Stimulated activated naive CD8-positive, alpha-beta T cell treated with anti-CD3 and anti-CD28 coated beads, Interleukin-15, amount 100 ng/mL, for 72 hours (primary cell): ENCODE measurements around the gene THY1.

Experiments
- ATAC-seq: fragments of 150-1000 bp; cut with Tn5 transposase; 2 replicates; pipeline ENCODE4 v1.10.0; 2021; ENCODE audit warnings: mild to moderate bottlenecking, moderate library complexity
- DNase-seq, 2 donors: peaks; one replicate each; pipeline ENCODE4 v3.0.0; 2021 to 2022
- H3K27ac Mint-ChIP-seq, 2 donors: one replicate each; pipeline ENCODE4 v1.8.0; 2022; ENCODE audit warnings: mild to moderate bottlenecking in 2 of 2, mixed read lengths in 2 of 2, moderate library complexity in 2 of 2
- H3K27me3 Mint-ChIP-seq: one replicate; pipeline ENCODE4 v1.8.0; 2022; ENCODE audit warnings: mixed read lengths
- H3K4me1 Mint-ChIP-seq: one replicate; pipeline ENCODE4 v1.8.0; 2022; ENCODE audit warnings: mild to moderate bottlenecking, mixed read lengths
- H3K4me3 Mint-ChIP-seq, 2 donors: one replicate each; pipeline ENCODE4 v1.8.0; 2022; ENCODE audit warnings: mild to moderate bottlenecking in 2 of 2, mixed read lengths in 2 of 2, moderate library complexity in 1 of 2
- H3K9me3 Mint-ChIP-seq, 2 donors: one replicate each; pipeline ENCODE4 v1.8.0; 2022; ENCODE audit warnings: mixed read lengths in 2 of 2

Gene THY1

GRCh38 chr11:119431523-119431922, 8.6 kb upstream of the THY1 start:
- Mint-ChIP-seq H3K4me3 (no peak overlapping the region), H3K9me3 (no peaks in the 10 kb centered on the region), H3K4me1 (no peaks in the 10 kb centered on the region), H3K27me3 (peaks cover 61% of the 10 kb centered on the region), H3K27ac (peak overlapping the region in 1 of 2 donors; percentile 31)
- ATAC-seq (no peak), DNase-seq (no peak)

- Mint-ChIP-seq H3K27me3 (peaks cover 78% of the 10 kb centered on the region), H3K9me3 (no peaks in the 10 kb centered on the region), H3K4me1 (peaks cover 21% of the 10 kb centered on the region), H3K27ac (no peak overlapping the region), H3K4me3 (no peak overlapping the region)
- ATAC-seq = no peak
- no peak for DNase-seq
Measured at GRCh38 chr11:119427279-119427678, 4.3 kb upstream of the THY1 start.

GRCh38 chr11:119426142-119426541, 3.2 kb upstream of the THY1 start:
- peaks cover 77% of the 10 kb centered on the region for H3K27me3 Mint-ChIP-seq
- DNase-seq (no peak), ATAC-seq (no peak)
- H3K9me3 Mint-ChIP-seq = no peaks in the 10 kb centered on the region
- H3K27ac Mint-ChIP-seq = no peak overlapping the region
- peaks cover 27% of the 10 kb centered on the region for H3K4me1 Mint-ChIP-seq
- H3K4me3 Mint-ChIP-seq = no peak overlapping the region

GRCh38 chr11:119424775-119425174, 1.8 kb upstream of the THY1 start:
- peaks cover 75% of the 10 kb centered on the region for H3K27me3 Mint-ChIP-seq
- no peak overlapping the region for H3K4me3 Mint-ChIP-seq
- H3K4me1 Mint-ChIP-seq = peaks cover 27% of the 10 kb centered on the region
- ATAC-seq (no peak), DNase-seq (no peak)
- no peak overlapping the region for H3K27ac Mint-ChIP-seq
- H3K9me3 Mint-ChIP-seq = no peaks in the 10 kb centered on the region

GRCh38 chr11:119424276-119424675, 1.3 kb upstream of the THY1 start:
- ATAC-seq = no peak
- no peak for DNase-seq
- Mint-ChIP-seq H3K4me1 (peaks cover 27% of the 10 kb centered on the region), H3K4me3 (peak overlapping the region in 1 of 2 donors; percentile 22), H3K9me3 (no peaks in the 10 kb centered on the region), H3K27ac (no peak overlapping the region), H3K27me3 (peaks cover 75% of the 10 kb centered on the region)

GRCh38 chr11:119423509-119424254, 710 bp upstream of the THY1 start:
- ATAC-seq = no peak
- peaks cover 27% of the 10 kb centered on the region for H3K4me1 Mint-ChIP-seq
- DNase-seq = no peak
- no peak overlapping the region for H3K27ac Mint-ChIP-seq
- no peaks in the 10 kb centered on the region for H3K9me3 Mint-ChIP-seq
- peaks cover 78% of the 10 kb centered on the region for H3K27me3 Mint-ChIP-seq
- H3K4me3 Mint-ChIP-seq = peak overlapping the region in 1 of 2 donors; percentile 22

GRCh38 chr11:119421941-119422808, 797 bp downstream of the THY1 start:
- ATAC-seq (peak; percentile 46), DNase-seq (no peak)
- no peaks in the 10 kb centered on the region for H3K9me3 Mint-ChIP-seq
- no peak overlapping the region for H3K27ac Mint-ChIP-seq
- H3K4me1 Mint-ChIP-seq = peaks cover 27% of the 10 kb centered on the region
- H3K27me3 Mint-ChIP-seq = peaks cover 70% of the 10 kb centered on the region
- peak overlapping the region; percentile 31 to 57 for H3K4me3 Mint-ChIP-seq

- Mint-ChIP-seq H3K27ac (no peak overlapping the region), H3K4me3 (no peak overlapping the region), H3K27me3 (peaks cover 69% of the 10 kb centered on the region), H3K9me3 (no peaks in the 10 kb centered on the region), H3K4me1 (peaks cover 26% of the 10 kb centered on the region)
- DNase-seq = no peak
- ATAC-seq = no peak
Measured at GRCh38 chr11:119421351-119421750, 1.6 kb downstream of the THY1 start.

- peaks cover 65% of the 10 kb centered on the region for H3K27me3 Mint-ChIP-seq
- H3K27ac Mint-ChIP-seq = no peak overlapping the region
- no peaks in the 10 kb centered on the region for H3K9me3 Mint-ChIP-seq
- ATAC-seq (no peak), DNase-seq (no peak)
- peaks cover 22% of the 10 kb centered on the region for H3K4me1 Mint-ChIP-seq
- no peak overlapping the region for H3K4me3 Mint-ChIP-seq
Measured at GRCh38 chr11:119420631-119421030, 2.3 kb downstream of the THY1 start.

GRCh38 chr11:119419834-119420492, 3.0 kb downstream of the THY1 start:
- Mint-ChIP-seq H3K27ac (no peak overlapping the region), H3K9me3 (no peaks in the 10 kb centered on the region), H3K4me1 (peaks cover 22% of the 10 kb centered on the region), H3K27me3 (peaks cover 60% of the 10 kb centered on the region), H3K4me3 (no peak overlapping the region)
- DNase-seq (no peak), ATAC-seq (no peak)

GRCh38 chr11:119419246-119419645, 3.7 kb downstream of the THY1 start:
- peaks cover 22% of the 10 kb centered on the region for H3K4me1 Mint-ChIP-seq
- DNase-seq = no peak
- peaks cover 53% of the 10 kb centered on the region for H3K27me3 Mint-ChIP-seq
- H3K9me3 Mint-ChIP-seq = peaks cover 0 to 4% of the 10 kb centered on the region in 2 donors
- H3K27ac Mint-ChIP-seq = no peak overlapping the region
- no peak overlapping the region for H3K4me3 Mint-ChIP-seq
- ATAC-seq = no peak

GRCh38 chr11:119418759-119419158, 4.2 kb downstream of the THY1 start:
- peaks cover 21% of the 10 kb centered on the region for H3K4me1 Mint-ChIP-seq
- H3K4me3 Mint-ChIP-seq = no peak overlapping the region
- H3K27me3 Mint-ChIP-seq = peaks cover 48% of the 10 kb centered on the region
- ATAC-seq = no peak
- H3K9me3 Mint-ChIP-seq = peaks cover 0 to 6% of the 10 kb centered on the region in 2 donors
- DNase-seq = no peak
- H3K27ac Mint-ChIP-seq = no peak overlapping the region

- Mint-ChIP-seq H3K27me3 (peaks cover 40% of the 10 kb centered on the region), H3K9me3 (peaks cover 0 to 6% of the 10 kb centered on the region in 2 donors), H3K4me1 (peaks cover 12% of the 10 kb centered on the region), H3K27ac (no peak overlapping the region), H3K4me3 (no peak overlapping the region)
- ATAC-seq (no peak), DNase-seq (no peak)
Measured at GRCh38 chr11:119417726-119418540, 5.0 kb downstream of the THY1 start.

- Mint-ChIP-seq H3K9me3 (peaks cover 6 to 7% of the 10 kb centered on the region in 2 donors), H3K4me1 (peaks cover 2% of the 10 kb centered on the region), H3K27me3 (peaks cover 29% of the 10 kb centered on the region), H3K4me3 (no peak overlapping the region), H3K27ac (no peak overlapping the region)
- ATAC-seq (no peak), DNase-seq (no peak)
Measured at GRCh38 chr11:119416606-119417580, 6.1 kb downstream of the THY1 start.
